Myocyte (in vitro differentiated cells): Measurements from ENCODE around the gene ARHGAP4. TPM values are rescaled to one million over a fixed set of nuclear protein-coding genes. Genes with fewer than 3 reads are reported as not detected.

Source experiments
- DNase-seq: peaks from one replicate; pipeline ENCODE4 v3.0.0-alpha.2; 2012; ENCODE audit warnings: low read depth
- total RNA-seq: library from RNA; depleted of rRNA; stranded (reverse); fragments of >200 nt; gene quantifications from 2 replicates; pipeline ENCODE4 v1.2.3, GENCODE V29; 2014

The ARHGAP4 gene
- total RNA-seq, 1 donor from 2014 or later = 12.8 TPM

GRCh38 chrX:153870288-153870690 lies 55.8 kb downstream of the ARHGAP4 start:
- DNase-seq = no peak

GRCh38 chrX:153869473-153870287 lies 56.4 kb downstream of the ARHGAP4 start:
- no peak for DNase-seq

GRCh38 chrX:153868576-153869472 lies 57.2 kb downstream of the ARHGAP4 start:
- DNase-seq = no peak

- DNase-seq = no peak
Observed at GRCh38 chrX:153867671-153868070, 58.4 kb downstream of the ARHGAP4 start.

- DNase-seq = no peak
Observed at GRCh38 chrX:153867139-153867538, 58.9 kb downstream of the ARHGAP4 start.

- no peak for DNase-seq
Observed at GRCh38 chrX:153866302-153867019, 59.6 kb downstream of the ARHGAP4 start.

- no peak for DNase-seq
Observed at GRCh38 chrX:153865685-153866084, 60.4 kb downstream of the ARHGAP4 start.

GRCh38 chrX:153865321-153865580 lies 60.8 kb downstream of the ARHGAP4 start:
- no peak for DNase-seq

- DNase-seq = no peak
Observed at GRCh38 chrX:153864561-153865320, 61.3 kb downstream of the ARHGAP4 start.

- DNase-seq = no peak
Observed at GRCh38 chrX:153864101-153864500, 62.0 kb downstream of the ARHGAP4 start.

GRCh38 chrX:153863251-153863991 lies 62.6 kb downstream of the ARHGAP4 start:
- DNase-seq = no peak

GRCh38 chrX:153862369-153863250 lies 63.5 kb downstream of the ARHGAP4 start:
- DNase-seq = no peak

- no peak for DNase-seq
Observed at GRCh38 chrX:153861733-153862310, 64.2 kb downstream of the ARHGAP4 start.

- no peak for DNase-seq
Observed at GRCh38 chrX:153861151-153861550, 64.9 kb downstream of the ARHGAP4 start.

Other genes starting within 250 kb of the ARHGAP4 start
- gene SLC6A8, start 238.3 kb downstream of the ARHGAP4 start, total RNA-seq = 20.7 and 39.8 TPM in 2 replicates
- 150 and 162 TPM in 2 replicates for gene BCAP31, start 201.9 kb downstream of the ARHGAP4 start, total RNA-seq
- gene ABCD1, start 201.4 kb downstream of the ARHGAP4 start, total RNA-seq = 53.8 and 71.6 TPM in 2 replicates
- 5.1 and 11.9 TPM in 2 replicates for gene PLXNB3, start 162.0 kb downstream of the ARHGAP4 start, total RNA-seq
- gene SRPK3, start 145.2 kb downstream of the ARHGAP4 start, total RNA-seq = 252 and 340 TPM in 2 replicates
- gene IDH3G, start 131.9 kb downstream of the ARHGAP4 start, total RNA-seq = 92.7 and 104 TPM in 2 replicates
- gene SSR4, start 131.6 kb downstream of the ARHGAP4 start, total RNA-seq = 155 and 228 TPM in 2 replicates
- 0.47 and 1.4 TPM in 2 replicates for gene PDZD4, start 95.7 kb downstream of the ARHGAP4 start, total RNA-seq
- 24.6 and 44.9 TPM in 2 replicates for gene L1CAM, start 40.1 kb downstream of the ARHGAP4 start, total RNA-seq
- 0.48 and 1.0 TPM in 2 replicates for gene AVPR2, start 21.6 kb downstream of the ARHGAP4 start, total RNA-seq
- gene NAA10, start 8.8 kb upstream of the ARHGAP4 start, total RNA-seq = 120 and 132 TPM in 2 replicates
- gene RENBP, start 18.4 kb upstream of the ARHGAP4 start, total RNA-seq = 2.5 and 2.7 TPM in 2 replicates
- gene HCFC1, start 45.6 kb upstream of the ARHGAP4 start, total RNA-seq = 27.1 and 33.8 TPM in 2 replicates
- gene TMEM187, start 46.5 kb upstream of the ARHGAP4 start, total RNA-seq = 10.9 and 11.9 TPM in 2 replicates
- 83.3 and 90.4 TPM in 2 replicates for gene IRAK1, start 93.6 kb upstream of the ARHGAP4 start, total RNA-seq
- 28.5 and 29.9 TPM in 2 replicates for gene MECP2, start 171.5 kb upstream of the ARHGAP4 start, total RNA-seq
- gene OPN1LW, start 218.0 kb upstream of the ARHGAP4 start, total RNA-seq = not detected in 2 replicates